ENCODE measurements around the gene PCDHB7.
"Not testable (repeated sequence)": the region's sequence is repeated elsewhere in the genome, so short reads cannot be mapped to it uniquely, and the experiment has no call there.

The PCDHB7 gene

GRCh38 chr5:141223112-141223783, 50.8 kb downstream of the PCDHB7 start, which contains the start of gene PCDHB14:
TSS of gene PCDHB14 (plus strand) at chr5:141223343. CDS start at chr5:141223506, 163 bp downstream.
- in situ Hi-C loops (cut with MboI; ENCODE audit: low sequenced_read_pairs) = no loop called here

GRCh38 chr5:141224844-141225243, 52.4 kb downstream of the PCDHB7 start:
- in situ Hi-C loops (cut with MboI; ENCODE audit: low sequenced_read_pairs) = not testable (repeated sequence)

- in situ Hi-C loops (cut with MboI; ENCODE audit: low sequenced_read_pairs) = not testable (repeated sequence)
These were observed 53.0 kb downstream of the PCDHB7 start for GRCh38 chr5:141225421-141225820.

Data from HL-60/S4 treated with phorbol 12-myristate 13-acetate at 8.2 ng/mL for 4 days and 3 days (cell line).